Measurements from ENCODE around the gene WFDC8. TPM values are rescaled to one million over a fixed set of nuclear protein-coding genes. Genes with fewer than 3 reads are reported as not detected.

The WFDC8 gene
- polyA plus RNA-seq, 3 donors from 2014 or later, result not detected

DNA sequence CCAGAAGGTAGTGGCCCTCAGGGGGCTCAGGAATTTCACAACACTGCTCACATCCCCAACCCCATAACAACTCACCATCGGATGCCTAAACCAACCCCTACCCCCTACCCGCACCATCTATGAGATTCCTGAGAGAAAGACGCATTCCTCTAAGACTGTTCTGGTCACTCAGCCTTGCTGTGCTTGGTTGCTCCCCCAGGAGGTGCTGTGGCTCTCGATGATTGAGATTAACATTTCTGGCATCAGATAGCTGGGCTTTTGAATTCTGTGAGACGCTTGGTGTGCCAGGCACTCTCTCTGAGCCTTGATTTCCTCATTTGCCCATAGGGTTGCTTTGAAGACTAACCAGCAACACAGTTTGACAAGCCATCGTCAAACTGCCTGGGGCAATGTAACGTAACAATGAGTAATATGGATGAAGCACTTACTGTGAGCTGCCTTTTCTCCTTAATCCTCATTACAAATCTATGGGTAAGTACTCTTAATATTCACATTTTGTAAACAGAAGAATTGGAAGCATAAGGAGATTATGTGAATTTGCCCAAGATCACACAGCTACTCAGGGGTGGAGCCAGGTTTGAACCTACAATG, 40.8 kb downstream of the WFDC8 start:
- Mint-ChIP-seq H3K27me3 (ENCODE audit: low read depth in 3 of 3) (peaks cover 3 to 11% (median 4%) of the 10 kb centered on the region in 3 donors), H3K27ac (no peak overlapping the region), H3K9me3 (no peaks in the 10 kb centered on the region), H3K4me1 (no peaks in the 10 kb centered on the region), H3K36me3 (no peaks in the 10 kb centered on the region), H3K4me3 (no peak overlapping the region)
- no peak for DNase-seq

DNA sequence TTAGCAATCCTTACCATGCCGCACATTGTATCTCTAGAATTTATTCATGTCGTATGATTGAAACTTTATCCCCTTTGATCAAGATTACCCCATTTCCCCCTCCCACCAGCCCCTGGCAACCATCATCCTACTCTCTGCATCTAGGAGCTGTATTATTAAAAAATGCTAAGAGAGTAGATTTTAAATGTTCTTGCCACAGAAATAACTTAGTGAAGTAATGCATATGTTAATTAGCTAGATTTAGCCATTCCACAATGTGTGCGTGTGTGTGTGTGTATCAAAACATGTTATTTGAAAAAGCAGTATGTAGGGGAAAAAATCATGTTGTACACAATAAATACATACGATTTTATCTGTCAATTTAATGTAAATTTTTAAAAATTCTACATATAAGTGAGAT, 51.8 kb downstream of the WFDC8 start:
- Mint-ChIP-seq H3K36me3 (no peaks in the 10 kb centered on the region), H3K4me1 (no peaks in the 10 kb centered on the region), H3K27me3 (ENCODE audit: low read depth in 3 of 3) (peaks cover 4 to 8% (median 4%) of the 10 kb centered on the region in 3 donors), H3K4me3 (no peak overlapping the region), H3K27ac (no peak overlapping the region), H3K9me3 (peaks cover 0 to 1% (median 0%) of the 10 kb centered on the region in 6 donors)
- no peak for DNase-seq

DNA sequence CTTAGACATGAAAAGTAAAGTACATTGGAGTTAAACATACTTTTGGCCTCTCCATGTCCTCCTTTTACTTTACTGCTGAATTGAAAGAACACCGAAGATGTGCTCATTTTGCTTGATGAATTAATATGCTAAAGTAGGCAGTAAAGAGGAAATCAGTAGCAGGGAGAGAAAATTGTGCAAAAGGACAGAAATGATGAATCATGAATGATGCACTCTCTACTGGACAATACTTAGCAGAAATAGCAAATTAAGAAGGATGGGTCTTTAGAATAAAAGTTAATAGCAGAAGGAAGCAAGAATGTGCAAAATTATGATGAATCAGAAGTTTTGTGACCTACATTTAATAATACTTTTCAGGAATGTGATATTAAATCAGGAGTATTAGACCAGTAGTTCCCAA, 55.3 kb downstream of the WFDC8 start:
- Mint-ChIP-seq H3K4me3 (no peak overlapping the region), H3K9me3 (no peaks in the 10 kb centered on the region), H3K4me1 (no peaks in the 10 kb centered on the region), H3K27me3 (ENCODE audit: low read depth in 3 of 3) (peaks cover 4 to 12% (median 10%) of the 10 kb centered on the region in 3 donors), H3K36me3 (no peaks in the 10 kb centered on the region), H3K27ac (no peak overlapping the region)
- no peak for DNase-seq

- no peak for DNase-seq
- Mint-ChIP-seq H3K4me1 (no peaks in the 10 kb centered on the region), H3K27me3 (ENCODE audit: low read depth in 3 of 3) (peaks cover 4 to 9% (median 6%) of the 10 kb centered on the region in 3 donors)
Observed at GRCh38 chr20:45518282-45518681, 60.8 kb downstream of the WFDC8 start.

GRCh38 chr20:45515147-45515913, 63.8 kb downstream of the WFDC8 start, which contains the start of gene SPINT3:
Gene SPINT3 (minus strand): TSS chr20:45515622. CDS start chr20:45515608, 14 bp downstream.
- DNase-seq, result no peak
- Mint-ChIP-seq H3K4me1 (no peaks in the 10 kb centered on the region), H3K27me3 (ENCODE audit: low read depth in 3 of 3) (peaks cover 4 to 7% (median 6%) of the 10 kb centered on the region in 3 donors), H3K9me3 (no peaks in the 10 kb centered on the region), H3K27ac (no peak within 1 kb of the TSS), H3K4me3 (no peak within 1 kb of the TSS), H3K36me3 (no peaks in the 10 kb centered on the region)

More at GRCh38 chr20:45518282-45518681, 60.8 kb downstream of the WFDC8 start:
- no peak overlapping the region for H3K27ac Mint-ChIP-seq
- no peaks in the 10 kb centered on the region for H3K9me3 Mint-ChIP-seq
- no peak overlapping the region for H3K4me3 Mint-ChIP-seq
- no peaks in the 10 kb centered on the region for H3K36me3 Mint-ChIP-seq

DNA sequence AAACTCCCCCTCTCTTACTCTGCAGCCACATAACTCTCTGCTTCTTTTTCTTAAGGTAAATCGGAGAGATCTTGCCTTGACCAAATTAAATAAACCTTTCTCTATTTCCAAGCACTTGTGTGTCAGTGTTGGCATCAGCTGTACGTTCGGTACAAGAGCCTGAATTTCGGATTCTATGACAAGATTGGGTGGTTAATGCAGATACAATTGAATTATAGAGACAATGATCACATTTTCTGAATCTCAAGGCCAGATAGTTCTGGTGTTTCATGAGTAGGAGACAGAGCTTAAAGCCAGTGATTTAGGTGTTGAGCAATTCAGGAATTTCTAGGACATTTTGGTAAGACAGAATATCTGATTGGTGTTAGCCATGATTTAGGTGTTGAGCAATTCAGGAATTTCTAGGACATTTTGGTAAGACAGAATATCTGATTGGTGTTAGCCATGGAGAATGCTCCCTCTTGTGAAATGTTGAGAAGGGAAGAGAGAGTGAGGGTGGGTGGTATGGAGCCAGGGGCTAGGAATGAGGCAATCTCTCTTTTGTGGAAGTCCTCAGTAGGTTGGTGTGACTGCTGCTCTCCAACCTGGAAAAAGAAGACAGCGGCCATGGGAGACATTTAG, 68.7 kb downstream of the WFDC8 start:
- peaks cover 6 to 12% (median 8%) of the 10 kb centered on the region in 3 donors for H3K27me3 Mint-ChIP-seq (ENCODE audit: low read depth in 3 of 3)

DNA sequence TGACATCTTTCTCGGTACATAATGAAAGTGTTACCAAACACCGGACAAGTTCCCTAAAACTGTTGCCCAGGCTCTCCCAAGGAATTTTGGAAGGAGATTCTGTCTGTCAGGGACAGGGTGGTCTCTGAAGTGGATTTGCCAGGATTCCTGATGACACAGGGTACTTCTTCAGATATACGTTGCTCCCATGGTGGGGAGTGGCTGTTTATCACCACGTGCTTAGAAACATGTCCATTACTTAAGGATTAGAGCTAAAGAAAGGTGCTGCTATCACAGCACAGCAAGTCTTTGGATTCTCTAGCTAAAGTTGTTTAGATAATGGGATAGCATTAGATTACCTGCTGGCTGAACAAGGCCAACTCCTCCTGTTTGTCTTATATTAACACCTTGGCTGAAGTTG, 70.0 kb downstream of the WFDC8 start:
- no peaks in the 10 kb centered on the region for H3K4me1 Mint-ChIP-seq
- H3K27me3 Mint-ChIP-seq (ENCODE audit: low read depth in 3 of 3), result peaks cover 4 to 12% (median 6%) of the 10 kb centered on the region in 3 donors
- no peak overlapping the region for H3K27ac Mint-ChIP-seq
- no peaks in the 10 kb centered on the region for H3K9me3 Mint-ChIP-seq
- no peak overlapping the region for H3K4me3 Mint-ChIP-seq
- DNase-seq, result no peak
- no peaks in the 10 kb centered on the region for H3K36me3 Mint-ChIP-seq

More for the DNA sequence above, 68.7 kb downstream of the WFDC8 start:
- no peak for DNase-seq
- Mint-ChIP-seq H3K27ac (peak overlapping the region in 1 of 6 donors; percentile 40), H3K4me3 (no peak overlapping the region), H3K9me3 (no peaks in the 10 kb centered on the region), H3K4me1 (no peaks in the 10 kb centered on the region), H3K36me3 (no peaks in the 10 kb centered on the region)

DNA sequence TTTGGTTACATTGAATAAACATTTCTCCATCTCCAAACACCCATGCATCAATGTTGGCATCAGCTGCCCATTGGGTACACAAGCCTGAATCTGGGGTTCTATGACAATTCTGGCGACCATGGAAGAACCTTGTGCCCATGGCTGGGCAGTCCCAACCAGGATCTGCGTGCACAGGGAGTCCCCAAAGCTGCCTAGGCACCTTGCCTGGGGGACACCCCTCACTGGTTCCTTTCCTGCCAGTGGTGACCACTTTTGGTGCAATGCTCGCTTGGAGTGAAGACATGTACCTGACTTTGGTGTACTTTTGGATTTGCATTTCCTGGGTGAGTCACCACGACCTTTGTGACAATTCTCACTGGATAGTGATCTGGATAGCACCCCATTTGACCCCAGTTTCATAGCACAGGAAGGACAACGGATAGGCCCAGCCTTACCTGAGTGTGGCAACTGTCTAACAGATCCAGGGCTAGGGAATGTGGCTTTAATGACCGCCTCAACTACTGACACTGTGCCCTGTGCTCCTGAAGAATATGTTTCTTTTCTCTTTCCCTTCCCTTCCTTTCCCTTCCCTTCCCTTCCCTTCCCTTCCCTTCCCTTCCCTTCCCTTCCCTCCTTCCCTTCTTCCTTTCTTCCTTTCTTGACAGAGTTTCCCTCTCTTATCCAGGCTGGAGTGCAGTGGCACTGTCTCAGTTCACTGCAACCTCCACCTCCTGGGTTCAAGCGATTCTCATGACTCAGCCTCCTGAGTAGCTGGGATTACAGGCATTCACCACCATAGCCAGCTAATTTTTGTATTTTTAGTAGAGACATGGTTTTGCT, 70.8 kb downstream of the WFDC8 start:
- H3K36me3 Mint-ChIP-seq, result no peaks in the 10 kb centered on the region
- H3K27ac Mint-ChIP-seq, result no peak overlapping the region
- no peaks in the 10 kb centered on the region for H3K4me1 Mint-ChIP-seq
- peaks cover 4 to 12% (median 6%) of the 10 kb centered on the region in 3 donors for H3K27me3 Mint-ChIP-seq (ENCODE audit: low read depth in 3 of 3)
- H3K9me3 Mint-ChIP-seq, result no peaks in the 10 kb centered on the region
- DNase-seq, result no peak
- no peak overlapping the region for H3K4me3 Mint-ChIP-seq

GRCh38 chr20:45507011-45507820, 71.9 kb downstream of the WFDC8 start:
- Mint-ChIP-seq H3K4me3 (no peak overlapping the region), H3K36me3 (no peaks in the 10 kb centered on the region), H3K9me3 (no peaks in the 10 kb centered on the region), H3K4me1 (no peaks in the 10 kb centered on the region), H3K27ac (no peak overlapping the region), H3K27me3 (ENCODE audit: low read depth in 3 of 3) (peaks cover 4 to 11% (median 6%) of the 10 kb centered on the region in 3 donors)
- DNase-seq, result no peak

GRCh38 chr20:45506398-45506797, 72.7 kb downstream of the WFDC8 start:
- Mint-ChIP-seq H3K4me1 (no peaks in the 10 kb centered on the region), H3K4me3 (no peak overlapping the region), H3K27me3 (ENCODE audit: low read depth in 3 of 3) (peaks cover 4 to 11% (median 6%) of the 10 kb centered on the region in 3 donors), H3K36me3 (no peaks in the 10 kb centered on the region), H3K27ac (no peak overlapping the region), H3K9me3 (no peaks in the 10 kb centered on the region)
- no peak for DNase-seq

DNA sequence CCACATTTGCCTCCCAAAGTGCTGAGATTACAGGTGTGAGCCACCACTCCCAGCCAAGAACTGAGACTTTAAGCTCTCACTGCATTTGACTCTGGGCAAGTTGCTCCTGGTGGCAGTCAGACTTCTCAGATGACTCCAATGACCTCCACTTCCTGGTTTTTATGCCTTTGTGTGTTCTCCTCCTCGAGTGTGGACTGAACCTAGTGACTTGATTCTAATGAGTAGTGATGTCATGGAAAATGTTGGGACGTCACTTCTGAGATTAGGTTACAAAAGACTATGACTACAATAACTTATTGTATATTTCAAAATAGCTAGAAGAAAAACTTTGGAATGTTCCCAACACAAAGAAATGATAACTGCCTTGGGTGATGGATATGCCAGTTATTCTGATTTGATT, 75.7 kb downstream of the WFDC8 start:
- H3K27ac Mint-ChIP-seq, result no peak overlapping the region
- peaks cover 3 to 13% (median 4%) of the 10 kb centered on the region in 3 donors for H3K27me3 Mint-ChIP-seq (ENCODE audit: low read depth in 3 of 3)
- no peak for DNase-seq
- no peaks in the 10 kb centered on the region for H3K4me1 Mint-ChIP-seq
- H3K36me3 Mint-ChIP-seq, result no peaks in the 10 kb centered on the region
- H3K9me3 Mint-ChIP-seq, result no peaks in the 10 kb centered on the region
- no peak overlapping the region for H3K4me3 Mint-ChIP-seq

DNA sequence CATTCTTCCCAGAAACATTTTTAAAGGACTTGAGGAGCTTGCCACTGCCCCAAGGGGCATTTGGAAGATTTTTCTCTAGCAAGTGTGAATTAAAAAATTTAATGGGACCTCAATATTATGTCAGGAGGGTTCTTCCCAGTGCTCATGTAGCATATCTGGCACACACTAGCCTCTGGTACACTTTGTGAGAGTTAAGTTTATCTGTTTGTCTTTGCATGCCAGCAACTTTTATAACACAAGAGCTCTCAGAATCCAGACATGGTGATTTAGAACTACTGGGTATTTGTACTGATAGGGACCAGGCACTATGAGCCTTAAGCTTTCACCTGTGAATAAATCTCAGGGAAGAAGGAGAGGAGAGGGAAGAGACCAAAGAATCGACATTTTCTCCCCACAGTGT, 76.5 kb downstream of the WFDC8 start:
- peaks cover 3 to 8% (median 4%) of the 10 kb centered on the region in 3 donors for H3K27me3 Mint-ChIP-seq (ENCODE audit: low read depth in 3 of 3)
- no peak overlapping the region for H3K27ac Mint-ChIP-seq

More for the DNA sequence above, 76.5 kb downstream of the WFDC8 start:
- no peak for DNase-seq
- no peak overlapping the region for H3K4me3 Mint-ChIP-seq
- no peaks in the 10 kb centered on the region for H3K36me3 Mint-ChIP-seq
- H3K9me3 Mint-ChIP-seq, result no peaks in the 10 kb centered on the region
- H3K4me1 Mint-ChIP-seq, result no peaks in the 10 kb centered on the region

Data from immature natural killer cell (primary cell).